Stimulated activated CD4-positive, alpha-beta T cell treated with anti-CD3 and anti-CD28 coated beads, Interleukin-12 subunit alpha, Interleukin-12 subunit beta, amount 100 ng/mL, for 24 hours (primary cell): ENCODE data around the gene TNNI2.
"Not testable (repeated sequence)": the region's sequence is repeated elsewhere in the genome, so short reads cannot be mapped to it uniquely, and the experiment has no call there.

Source experiments
- DNase-seq, 2 experiments: peaks; one replicate each; pipeline ENCODE4 v3.0.0-alpha.2; 2020; ENCODE audit warnings: low read depth in 2 of 2

TNNI2 gene

DNA sequence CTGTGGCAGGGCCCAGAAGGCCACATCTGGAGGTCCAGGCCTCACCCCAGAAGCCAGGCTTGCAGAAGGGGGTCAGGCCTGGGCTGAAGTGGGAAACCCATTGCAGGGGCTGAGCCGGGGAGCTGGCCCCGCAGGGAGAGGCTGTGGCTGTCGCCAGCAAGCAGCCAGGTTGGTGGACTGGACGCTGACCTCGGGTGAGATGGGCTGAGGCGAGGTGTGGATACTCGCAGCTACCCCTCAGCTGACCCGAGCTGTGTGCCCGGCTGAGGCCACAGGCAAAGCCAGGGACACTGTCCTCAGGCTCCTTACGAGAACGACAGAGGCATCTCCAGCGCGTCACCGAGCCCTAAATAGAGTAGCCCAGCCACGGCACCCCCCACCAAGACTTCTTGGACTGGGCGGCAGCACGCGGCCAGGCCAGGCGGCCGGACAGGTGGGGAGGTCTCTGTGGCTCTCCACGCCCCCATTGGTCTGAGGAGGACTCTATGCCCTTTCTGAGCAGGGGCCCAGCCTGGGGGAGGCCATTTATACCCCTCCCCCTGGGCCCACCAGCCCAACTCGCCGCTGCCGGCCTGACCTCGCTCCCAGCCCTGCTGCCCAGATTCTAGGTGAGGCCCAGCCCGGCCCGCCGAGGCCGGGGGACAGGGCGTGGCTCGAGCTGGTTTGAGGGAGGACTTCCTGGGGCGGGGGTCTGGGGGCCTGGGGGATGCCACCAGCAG, at the start of gene TNNI2:
TSS of gene TNNI2 (plus strand) at position 556 of the 719 bp plus-strand sequence. CDS start 716 bp downstream, outside the sequence.
- DNase-seq, result no peak

DNA sequence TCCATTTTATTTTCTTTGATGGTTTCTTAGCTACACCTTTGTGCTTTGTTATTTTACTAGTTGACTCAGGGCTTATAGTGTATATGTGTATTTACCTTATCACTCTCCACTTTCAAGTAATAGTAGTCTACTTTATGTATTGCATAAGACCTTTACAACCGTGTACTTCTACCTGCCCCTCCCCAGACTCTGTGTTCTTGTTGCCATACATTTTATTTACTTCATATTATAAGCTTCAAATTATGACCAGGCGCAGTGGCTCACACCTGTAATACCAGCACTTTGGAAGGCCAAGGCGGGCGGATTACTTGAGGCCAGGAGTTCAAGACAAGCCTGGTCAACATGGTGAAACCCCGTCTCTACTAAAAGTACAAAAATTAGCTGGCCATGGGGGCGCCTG, 46.9 kb upstream of the TNNI2 start:
- no peak for DNase-seq

DNA sequence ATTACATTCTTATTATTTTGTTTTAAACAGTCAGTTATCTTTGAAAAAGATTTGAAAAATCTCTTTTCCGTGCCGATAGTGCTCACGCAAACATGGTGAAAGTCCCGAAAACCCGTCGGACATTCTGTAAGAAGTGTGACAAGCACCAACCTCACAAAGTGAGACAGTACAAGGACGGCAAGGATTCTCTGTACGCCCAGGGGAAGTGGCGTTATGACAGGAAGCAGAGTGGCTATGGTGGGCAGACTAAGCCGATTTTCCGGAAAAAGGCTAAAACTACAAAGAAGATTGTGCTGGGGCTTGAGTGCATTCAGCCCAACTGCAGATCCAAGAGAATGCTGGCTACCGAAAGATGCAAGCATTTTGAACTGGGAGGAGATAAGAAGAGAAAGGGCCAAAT, 46.3 kb upstream of the TNNI2 start:
- DNase-seq, result no peak

GRCh38 chr11:1793081-1793480, 45.7 kb upstream of the TNNI2 start:
- DNase-seq, result no peak

GRCh38 chr11:1796413-1797011, 42.3 kb upstream of the TNNI2 start:
- no peak for DNase-seq

DNA sequence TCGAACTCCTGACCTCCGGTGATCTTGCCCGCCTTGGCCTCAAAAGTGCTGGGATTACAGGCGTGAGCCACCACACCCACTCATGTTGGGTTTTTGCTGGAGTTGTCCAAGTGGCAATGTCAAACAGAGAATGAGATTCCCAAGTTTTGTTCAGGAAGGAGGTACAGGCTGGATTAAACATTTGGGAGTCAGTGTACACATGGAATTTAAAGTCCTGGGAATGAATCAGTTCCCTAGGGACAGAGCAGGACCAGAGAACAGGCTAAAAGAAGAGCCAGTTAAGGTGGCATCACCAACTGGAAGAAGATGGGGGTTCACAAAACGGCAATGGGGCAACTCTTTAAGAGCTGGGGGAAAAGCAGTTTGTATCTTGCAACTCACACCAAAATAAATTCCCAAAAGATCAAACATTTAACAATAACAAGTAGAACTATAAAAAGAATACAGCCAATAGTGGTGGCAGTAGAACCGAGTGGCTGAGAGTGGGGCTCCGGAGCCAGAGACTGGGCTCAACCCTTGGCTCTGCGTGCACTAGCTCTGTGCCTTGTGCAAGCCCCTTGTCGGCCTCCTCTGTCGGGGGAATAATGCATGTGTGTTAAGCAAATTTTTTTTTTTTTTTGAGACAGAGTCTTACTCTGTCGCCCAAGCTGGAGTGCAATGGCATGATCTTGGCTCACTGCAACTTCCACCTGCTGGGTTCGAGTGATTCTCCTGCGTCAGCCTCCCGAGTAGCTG, 41.2 kb upstream of the TNNI2 start:
- DNase-seq, result no peak

DNA sequence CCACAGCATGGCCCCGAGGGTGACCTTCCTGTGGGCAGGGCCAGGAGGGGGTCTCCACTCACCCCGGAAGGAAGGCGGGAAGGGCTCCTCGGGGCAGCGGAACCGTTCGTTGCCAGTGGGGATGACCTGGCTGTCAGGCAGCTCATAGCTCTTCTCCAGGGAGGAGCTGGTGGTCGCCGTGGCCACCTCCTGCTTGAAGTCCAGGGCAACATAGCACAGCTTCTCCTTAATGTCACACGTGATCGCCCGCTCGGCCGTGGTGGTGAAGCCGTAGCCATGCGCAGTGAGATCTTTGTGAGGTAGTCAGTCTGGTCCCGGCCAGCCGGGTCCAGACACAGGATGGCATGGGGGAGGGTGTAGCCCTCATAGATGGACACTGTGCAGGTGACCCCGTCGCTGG, 35.5 kb upstream of the TNNI2 start:
- DNase-seq, result no peak

- not testable (repeated sequence) for DNase-seq
Measured at GRCh38 chr11:1803835-1804519, 34.8 kb upstream of the TNNI2 start.

GRCh38 chr11:1805525-1805924, 33.3 kb upstream of the TNNI2 start:
- no peak for DNase-seq

DNA sequence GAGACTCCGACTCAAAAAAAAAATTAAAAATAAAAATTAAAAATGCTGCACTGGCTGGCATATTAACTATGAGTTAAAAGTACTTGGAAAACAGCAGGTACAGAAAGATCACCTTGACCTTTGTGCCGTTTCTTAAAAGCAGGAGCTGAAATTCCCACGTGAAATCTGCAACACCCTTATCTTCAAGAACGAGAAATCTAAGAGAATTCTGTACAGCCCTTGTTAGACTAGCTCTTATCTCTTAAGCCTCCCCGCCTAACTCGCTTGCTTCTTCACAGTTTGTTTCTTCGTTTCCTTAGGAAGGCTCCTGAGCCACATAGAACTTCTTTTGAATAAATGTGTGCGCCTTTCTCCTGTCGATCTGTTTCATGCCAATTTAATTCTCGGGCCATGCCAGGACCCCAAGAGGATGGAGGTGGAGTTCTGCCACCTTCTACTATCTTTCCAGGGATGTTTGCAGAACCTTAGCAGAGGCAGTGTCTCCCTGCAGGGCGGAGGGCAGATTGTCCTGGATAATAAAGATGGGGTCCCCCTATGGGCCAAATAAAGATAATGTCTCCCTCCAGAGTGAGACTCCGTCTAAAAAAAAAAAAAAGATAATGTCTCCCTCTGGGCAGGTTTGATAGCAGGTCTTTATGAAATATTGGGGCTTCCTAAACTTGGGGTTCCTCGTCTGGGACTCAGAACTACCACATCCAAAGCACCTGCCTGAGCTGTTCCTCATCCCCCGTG, 31.4 kb upstream of the TNNI2 start:
- DNase-seq, result no peak

DNA sequence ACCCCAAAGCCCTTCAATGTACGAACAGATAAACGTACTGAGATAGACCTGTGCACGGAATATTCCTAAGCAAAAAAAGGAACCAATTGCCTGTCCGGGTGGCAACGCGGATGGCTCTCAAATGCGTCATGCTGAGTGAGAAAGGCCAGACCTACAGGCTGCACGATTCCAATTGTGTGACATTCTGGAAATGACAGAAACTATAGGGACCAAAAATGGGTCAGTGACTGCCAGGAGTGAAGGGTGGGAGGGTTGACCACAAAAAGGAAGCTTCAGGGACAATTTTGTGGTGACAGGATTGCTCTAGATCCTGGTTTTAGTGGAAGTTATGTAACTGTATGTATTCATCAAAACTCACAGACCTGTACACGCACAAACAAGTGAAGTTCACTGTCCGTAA, 28.0 kb upstream of the TNNI2 start:
- DNase-seq, result no peak

GRCh38 chr11:1812274-1812673, 26.5 kb upstream of the TNNI2 start:
- DNase-seq, result no peak

GRCh38 chr11:1812801-1813200, 26.0 kb upstream of the TNNI2 start:
- DNase-seq, result no peak

GRCh38 chr11:1813356-1813755, 25.4 kb upstream of the TNNI2 start:
- not testable (repeated sequence) for DNase-seq

- DNase-seq, result no peak
Measured at GRCh38 chr11:1814691-1815090, 24.1 kb upstream of the TNNI2 start.

DNA sequence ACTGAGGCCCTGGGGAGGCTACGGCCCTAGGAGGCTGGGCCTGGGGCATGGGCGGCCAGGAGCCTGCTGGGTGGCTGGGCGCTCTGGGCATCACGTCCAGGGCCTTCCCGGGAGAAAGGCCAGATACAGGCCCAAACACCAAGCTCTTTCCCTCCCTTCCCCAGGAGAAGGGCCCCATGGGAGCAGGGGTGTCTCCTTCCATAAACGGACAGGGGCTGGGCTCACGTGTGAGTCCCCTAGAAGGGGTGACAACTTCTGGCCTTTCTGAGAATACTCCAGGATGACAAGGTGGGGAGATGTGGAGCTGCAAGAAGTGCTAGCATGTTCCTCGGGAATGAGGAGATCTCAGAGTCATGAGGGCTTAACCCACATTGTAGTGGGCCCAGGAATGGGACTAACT, 23.5 kb upstream of the TNNI2 start:
- DNase-seq, result no peak

- DNase-seq, result no peak
Measured at GRCh38 chr11:1815751-1816150, 23.0 kb upstream of the TNNI2 start.

- DNase-seq, result no peak
Measured at GRCh38 chr11:1817000-1817399, 21.8 kb upstream of the TNNI2 start.

- DNase-seq, result no peak
Measured at GRCh38 chr11:1817511-1817910, 21.3 kb upstream of the TNNI2 start.

DNA sequence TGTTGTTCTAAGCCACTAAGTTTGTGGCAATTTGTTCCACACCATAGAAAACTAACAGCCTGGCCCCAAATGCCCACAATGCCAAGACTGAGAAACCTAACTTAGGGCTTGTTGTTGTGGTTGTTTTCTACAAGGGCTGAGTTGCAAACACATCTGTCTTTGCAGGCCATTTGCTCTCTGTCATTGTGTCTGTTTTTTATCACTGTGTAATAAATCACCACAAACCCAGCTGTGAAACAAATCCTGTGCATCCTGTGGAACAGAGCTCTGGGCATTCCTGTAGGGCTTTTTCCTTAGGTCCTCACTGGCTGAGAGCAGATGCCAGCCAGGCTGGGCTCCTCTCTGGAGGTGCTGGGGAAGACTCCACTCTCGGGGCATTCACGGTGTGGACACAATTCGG, 19.7 kb upstream of the TNNI2 start:
- DNase-seq, result no peak

DNA sequence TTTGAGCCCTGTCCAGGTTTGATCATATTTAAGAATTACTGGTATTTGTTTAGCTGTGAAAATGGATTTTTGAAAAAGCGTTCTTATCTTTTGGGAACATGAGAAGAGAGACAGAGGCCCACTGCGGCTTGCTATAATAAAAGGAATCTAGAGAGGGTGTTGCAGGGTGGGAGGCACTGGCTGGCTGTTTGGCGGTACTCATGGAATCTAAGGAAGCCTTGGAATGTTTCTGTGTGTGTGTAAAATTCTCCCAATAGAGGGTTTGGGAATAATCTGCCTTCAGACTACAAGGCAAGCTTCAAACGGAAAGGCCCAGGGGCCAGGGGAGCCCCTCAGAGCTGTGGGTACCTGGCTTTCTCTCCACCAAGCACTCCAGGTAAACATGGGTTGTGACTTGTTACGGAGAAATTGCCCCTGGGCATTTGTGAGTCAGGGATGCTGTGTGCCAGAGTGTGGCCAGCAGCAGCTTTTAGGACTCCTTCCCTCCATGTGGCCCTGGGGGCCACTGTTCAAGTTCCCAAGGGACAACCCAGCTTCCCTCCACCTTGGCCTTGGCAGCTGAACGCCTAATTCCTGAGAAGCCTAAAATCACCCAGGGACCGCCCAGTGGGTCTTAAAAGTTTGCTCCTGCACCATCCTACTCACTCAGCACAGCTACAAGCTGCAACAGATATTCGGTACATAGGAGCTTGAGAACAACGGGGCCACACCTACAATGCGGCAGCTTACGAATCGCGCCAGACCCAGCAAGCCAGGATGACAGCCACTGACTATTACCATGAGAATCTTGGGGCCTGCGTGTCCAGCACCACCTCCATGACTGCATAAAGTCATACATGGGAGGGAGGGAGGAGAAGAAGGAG, 18.1 kb upstream of the TNNI2 start:
- DNase-seq, result no peak
